Ammon's horn (tissue), 1 donor: ENCODE results near the gene FHDC1.

Source experiments
- DNase-seq: peaks from one replicate; pipeline ENCODE4 v3.0.0-alpha.2; 2016; ENCODE audit warnings: low spot score

The FHDC1 gene

DNA sequence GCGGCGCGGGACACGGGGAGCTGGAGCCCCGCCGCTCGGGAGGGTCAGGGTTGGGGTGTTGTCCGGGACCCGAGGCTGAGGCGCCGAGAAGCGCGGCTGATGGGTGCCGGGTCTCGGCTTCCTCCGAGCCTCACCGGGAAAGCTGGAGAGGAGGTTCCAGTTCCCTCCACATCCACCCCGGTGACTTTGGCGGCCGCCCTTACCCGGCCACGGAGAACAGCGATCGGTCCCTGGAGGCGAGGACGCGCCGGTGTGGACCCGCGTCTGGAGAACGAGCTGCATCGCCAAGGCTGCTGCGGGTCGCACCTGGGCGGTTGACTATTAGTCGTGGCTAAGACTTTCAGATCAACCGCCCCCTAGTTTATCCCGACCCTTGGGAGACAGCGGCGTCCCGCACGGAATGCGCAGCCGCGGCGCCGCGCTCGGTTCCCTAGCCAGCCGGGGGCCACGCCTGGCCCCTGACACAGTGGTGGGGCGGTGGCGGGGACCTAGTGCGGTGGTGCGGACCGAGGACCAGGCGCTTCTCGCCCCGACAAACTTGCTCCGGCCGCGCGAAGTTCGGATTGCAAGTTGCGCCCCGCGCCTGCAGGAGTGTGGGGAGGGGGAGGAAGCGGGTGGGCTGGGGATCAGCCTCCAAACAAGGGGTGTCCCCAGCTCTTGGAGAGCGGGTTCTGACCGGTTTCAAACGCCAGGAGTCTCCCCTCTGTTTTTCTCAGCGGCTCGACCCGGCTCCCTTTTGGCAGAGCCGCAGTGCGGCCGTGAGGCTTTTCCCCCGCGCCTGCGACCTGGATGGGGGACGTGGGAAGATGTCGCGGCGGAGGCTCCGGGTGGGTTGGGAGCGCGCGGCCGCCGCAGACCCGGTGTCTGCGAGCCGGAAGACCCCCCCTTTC lies 568 bp downstream of the FHDC1 start:
- DNase-seq, result no peak

DNA sequence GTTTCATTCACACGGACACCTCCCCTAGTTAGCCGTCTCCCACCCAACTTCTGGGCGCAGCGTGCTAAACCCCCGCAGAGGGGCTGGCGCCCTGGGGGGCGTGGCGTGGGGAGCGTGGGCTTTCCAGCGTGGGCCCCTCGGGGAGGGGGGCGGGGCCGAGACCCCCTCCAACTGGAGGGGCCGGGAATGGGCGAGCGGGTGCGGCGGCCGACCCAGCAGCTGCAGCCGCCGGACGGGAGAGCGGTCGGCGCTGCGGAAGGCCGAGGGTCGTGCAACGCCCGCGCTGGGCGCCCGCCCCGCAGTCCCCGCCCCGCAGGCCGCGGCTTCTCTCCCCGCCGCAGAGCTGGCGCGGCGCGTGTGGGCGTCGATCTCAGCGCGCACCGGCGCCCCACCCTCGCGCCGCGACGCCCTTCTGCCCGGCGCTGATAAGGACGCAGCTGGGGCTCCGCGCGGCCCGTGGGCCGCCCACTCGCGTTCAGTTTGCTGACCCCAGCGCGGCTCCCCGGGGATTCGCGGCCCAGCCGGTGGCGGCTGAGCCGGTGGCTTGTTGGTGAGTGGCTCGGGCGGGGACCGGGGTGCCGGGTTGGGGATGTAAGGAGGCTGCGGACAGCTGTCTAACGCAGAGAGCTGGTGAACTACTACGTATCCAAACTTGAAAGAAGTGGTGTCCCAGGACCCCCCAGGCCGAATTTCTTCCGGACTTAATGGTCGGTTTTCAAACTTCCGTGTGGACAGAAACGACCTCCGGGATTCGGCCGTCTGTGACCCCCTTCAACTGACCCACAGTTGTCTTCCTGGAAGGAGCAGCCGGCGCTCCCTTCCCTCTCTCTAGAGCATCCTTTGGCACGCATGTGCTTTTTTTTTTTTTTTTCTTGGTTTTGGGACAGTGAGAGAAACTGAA lies 1.5 kb downstream of the FHDC1 start:
- peak; percentile 11 for DNase-seq

DNA sequence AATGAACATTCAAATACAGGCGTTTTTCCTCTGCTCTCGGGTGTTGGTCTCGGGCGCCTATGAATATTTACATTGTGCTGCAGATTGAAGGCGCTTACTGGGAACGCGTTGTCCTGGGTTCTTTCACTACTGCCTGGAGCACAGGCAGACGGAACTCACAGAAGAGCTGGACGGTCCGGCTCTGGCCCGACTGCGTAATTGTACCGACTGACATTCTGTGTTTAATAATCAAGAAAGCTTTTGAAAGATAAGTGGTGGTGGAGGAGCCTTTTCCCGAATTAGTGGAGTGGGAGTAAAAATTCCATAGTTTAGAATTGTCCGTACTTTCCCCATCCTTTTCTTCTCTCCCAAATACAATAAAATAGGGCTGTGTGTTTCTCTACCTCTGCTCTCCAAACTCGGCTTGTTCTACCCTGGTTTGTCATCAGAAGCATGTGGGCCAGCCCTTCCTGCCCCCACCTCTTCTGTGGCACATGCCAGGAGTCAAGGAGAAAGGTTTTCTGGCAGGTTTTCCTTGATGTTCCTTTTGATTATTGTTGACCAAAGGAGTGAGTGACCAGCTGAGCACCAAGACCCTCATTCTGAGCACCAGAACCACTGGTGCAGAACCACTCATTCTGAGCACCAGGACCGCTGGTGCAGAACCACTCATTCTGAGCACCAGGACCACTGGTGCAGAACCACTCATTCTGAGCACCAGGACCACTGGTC lies 2.3 kb downstream of the FHDC1 start:
- no peak for DNase-seq

DNA sequence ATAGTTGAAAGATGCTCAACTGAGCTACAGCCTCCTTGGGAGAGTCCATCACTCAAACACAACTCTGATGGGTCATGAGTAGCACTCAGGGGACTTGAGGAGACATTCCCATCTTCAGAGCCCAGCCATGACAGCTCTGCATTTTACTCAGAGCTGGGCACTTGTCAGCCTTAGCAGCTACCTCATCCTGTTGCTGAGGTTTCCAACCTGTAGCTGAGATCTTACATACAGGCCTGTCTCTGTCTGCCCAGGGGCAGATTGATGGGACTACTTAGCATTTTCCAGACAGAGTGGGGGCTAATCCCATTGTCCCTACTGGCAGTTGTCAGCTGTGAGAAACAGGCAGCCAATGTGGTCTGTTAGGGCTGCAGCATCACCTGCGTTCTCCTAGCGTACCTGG lies 3.5 kb downstream of the FHDC1 start:
- no peak for DNase-seq

DNA sequence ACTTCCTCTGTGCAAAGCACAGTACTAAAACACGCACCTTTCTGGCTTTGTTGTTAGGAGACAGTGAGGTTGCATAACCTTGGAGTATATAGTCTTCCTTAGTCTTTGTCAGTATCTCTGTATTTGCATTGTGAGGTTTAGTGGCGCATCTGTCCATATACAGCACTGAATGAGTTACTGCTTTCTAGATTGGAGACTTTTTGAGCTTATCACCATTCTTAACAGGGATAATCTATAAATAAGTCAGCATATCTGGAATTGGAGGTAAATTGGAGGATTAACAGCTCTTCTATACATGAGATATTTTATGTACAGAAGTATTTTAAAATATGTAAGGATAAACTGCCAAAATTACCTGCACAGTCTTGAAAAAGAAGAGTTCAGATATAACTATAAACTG lies 4.3 kb downstream of the FHDC1 start:
- DNase-seq, result no peak

DNA sequence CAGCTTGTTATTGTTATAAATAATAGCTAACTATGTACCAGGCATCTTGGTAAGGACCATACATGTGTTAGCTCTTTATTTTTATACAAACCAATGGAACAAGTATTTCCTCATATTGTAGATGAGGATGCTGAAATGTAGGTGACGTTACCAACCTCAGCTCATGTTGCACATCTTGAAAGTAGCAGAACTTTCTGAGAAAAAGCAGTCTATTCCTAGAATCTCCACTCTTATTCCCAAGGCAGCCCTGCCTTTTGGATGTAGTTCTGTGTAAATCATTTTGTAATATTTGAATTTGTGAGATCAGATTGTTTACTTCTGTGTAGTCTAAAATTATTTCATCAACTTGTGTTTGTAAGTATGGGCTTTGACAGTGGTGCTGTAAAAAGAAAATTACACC lies 5.3 kb downstream of the FHDC1 start:
- DNase-seq, result no peak

DNA sequence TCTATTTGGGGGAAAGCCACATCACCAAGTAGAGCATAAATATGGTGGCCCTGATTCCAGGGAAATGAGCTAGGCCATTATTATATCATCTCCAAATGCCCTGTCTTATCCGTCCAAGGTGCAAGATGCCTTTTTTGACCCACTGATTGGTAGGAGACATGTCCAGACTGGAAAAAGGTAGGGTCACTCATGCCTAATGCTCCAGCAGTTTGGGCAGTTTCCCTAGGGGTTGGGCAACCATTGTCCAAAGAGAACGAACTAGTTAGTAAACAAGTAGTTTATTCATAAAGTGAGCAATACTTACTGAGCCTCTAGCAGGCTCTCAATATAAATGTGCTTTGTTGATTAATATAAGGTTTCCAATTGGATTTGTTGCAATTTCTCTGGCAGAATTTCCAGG lies 6.2 kb downstream of the FHDC1 start:
- no peak for DNase-seq

DNA sequence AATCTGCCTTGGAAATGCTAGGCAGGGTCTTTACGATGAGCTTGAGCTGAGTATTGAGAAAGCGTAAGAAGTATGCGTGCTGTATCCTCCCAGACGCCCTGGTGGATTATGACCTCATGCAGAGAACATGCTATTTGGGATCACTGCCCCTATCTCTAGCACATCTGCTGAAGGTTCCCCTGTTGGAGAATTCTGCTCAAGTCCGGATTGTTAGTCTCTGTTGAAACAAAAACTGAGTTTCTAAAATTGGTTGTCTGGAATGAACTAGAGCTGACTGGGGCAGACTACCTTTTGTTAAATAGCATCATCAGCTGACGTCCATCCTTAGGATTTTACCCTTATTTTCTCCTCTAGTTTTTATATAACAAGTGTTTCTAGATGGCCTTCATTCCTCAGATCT lies 7.5 kb downstream of the FHDC1 start:
- DNase-seq, result no peak

DNA sequence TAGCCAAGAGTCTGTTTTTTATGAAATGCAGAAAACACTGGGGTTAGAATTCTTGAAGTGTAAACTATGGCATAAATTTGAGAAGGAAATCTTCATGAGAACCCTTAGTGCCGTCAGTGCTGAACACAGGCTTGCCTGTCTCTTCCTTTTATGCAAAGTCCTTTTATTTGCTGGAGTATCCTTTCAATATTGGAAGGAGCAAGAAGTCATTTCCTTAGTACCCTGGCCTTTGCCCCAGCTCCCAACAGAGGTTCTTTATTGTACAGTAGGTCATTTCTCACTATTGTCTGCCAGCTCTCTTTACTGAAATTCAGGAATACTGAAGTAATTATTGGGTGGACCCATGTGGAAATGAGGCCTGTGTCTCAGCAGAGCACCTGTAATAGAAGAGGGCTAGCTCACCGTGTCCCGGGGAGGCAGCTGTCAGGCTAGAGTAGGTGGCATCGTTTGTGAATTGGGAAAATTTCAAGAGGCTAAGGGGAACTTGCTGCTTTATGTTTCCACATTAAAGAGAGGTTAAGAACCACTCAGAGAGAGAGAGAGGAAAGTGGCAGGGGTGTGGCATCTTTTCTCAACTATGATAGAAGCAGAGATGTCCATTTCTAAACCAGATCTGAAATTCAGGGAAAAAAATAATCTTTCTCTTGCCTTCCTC lies 8.7 kb downstream of the FHDC1 start:
- DNase-seq, result no peak

DNA sequence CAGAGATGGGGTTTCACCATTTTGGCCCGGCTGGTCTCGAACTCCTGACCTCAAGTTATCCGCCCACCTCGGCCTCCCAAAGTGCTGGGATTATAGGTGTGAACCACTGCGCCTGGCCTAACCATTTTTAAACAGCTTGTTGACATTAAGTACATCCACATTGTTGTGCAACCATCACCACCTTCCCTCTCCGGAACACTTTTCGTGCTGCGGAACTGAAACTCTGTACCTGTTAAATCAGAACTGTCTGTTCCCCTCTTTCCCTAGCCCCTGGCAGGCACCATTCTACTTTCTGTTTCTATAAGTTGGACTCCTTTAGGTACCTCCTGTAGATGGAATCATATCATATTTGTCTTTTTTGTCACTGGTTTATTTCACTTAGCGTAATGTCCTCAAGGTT lies 9.5 kb downstream of the FHDC1 start:
- no peak for DNase-seq

DNA sequence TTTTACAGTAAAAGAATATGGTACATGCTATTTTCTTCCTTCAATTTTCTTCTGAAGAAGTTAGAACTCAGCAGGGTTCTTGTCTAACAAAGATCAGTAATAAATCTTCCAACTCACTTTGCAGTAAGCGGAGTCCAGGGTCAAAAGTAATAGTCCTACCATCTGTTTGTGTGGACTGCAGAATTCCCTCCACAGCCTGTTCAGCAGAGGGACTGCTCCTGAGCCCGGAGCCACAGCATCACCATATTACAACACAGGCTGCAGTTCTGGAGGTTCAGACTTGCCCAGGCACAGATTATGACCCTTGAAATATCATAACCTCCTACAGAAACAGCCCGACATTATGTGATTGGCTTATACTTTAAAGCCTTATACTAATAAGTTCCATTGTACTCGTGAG lies 10.3 kb downstream of the FHDC1 start:
- DNase-seq, result no peak

DNA sequence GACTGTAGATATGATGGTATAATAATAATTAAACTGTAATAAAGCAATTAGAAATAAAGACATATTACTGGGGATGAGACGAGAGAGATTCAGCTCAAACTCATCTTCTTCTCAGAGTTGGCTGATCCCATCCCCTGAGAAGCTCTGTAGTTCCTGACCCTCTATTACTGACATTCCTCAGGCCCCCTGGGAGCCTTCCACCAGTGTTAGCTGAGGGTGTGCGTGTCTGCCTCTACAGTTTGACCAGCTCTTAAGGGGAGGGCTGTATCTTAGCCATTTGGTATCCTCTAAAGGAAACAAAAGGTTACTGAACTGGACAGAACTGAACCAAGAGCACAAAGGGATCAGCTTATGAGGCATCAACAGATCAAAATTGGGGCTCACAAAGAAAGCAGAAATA lies 11.2 kb downstream of the FHDC1 start:
- no peak for DNase-seq

DNA sequence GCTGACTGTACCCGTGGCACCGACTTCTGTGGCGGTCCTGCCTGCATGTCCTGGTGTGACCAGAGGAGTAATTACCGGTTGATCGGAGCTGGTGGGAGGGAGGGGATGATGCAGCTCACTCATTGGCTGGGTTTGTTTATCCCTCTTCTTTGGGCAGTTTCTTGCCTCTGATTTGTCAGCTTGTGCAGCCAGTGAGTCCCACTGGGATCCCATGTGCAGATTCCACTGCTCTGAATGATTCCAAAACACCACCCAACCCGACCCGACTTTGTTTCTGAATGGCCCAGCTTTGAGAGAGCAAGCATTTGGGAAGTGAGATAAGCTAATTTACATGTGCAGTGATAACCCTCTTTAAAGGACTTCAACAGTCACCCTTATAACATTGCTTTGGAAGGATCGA lies 13.8 kb downstream of the FHDC1 start:
- no peak for DNase-seq

DNA sequence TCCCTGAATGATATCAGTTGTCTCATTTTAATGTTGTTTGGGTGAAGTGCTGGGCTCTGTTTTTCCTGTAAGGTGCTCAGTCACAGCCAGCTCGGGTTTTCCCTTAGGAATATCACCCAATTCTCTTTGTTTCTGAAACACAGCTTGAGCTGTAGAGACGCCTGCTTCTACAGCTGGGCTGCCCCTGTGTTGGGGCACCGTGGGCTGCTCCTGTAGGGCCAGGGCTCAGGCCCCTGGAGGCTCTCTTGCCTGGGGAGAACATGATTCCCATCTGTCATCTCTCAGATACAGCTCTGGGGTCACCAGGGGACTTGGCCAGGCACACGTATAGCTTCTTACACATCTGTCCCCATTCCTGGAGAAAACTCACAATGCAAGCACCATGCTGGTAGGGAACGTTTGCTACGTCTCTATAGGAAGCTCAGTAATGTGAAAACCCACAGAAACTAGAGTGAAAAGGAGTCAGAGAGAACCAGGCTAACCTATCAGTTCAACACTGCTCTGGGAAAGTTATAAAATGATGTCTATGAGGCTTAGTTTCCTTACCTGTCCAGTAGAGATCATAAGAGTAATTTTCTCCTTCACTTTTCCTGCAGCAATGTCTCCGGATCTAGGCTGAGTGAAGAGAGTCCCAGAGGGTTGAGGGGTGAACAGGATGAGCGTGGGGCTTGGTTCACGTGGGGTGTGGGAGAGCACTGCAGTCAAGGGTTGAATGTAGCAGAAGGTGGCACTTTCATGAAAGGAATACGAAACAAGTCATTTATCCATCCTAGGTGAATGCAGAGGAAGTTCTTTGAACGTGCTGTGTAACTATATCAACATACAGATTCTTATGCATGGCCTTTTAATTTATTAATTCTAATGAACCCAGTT lies 14.5 kb downstream of the FHDC1 start:
- DNase-seq, result no peak

DNA sequence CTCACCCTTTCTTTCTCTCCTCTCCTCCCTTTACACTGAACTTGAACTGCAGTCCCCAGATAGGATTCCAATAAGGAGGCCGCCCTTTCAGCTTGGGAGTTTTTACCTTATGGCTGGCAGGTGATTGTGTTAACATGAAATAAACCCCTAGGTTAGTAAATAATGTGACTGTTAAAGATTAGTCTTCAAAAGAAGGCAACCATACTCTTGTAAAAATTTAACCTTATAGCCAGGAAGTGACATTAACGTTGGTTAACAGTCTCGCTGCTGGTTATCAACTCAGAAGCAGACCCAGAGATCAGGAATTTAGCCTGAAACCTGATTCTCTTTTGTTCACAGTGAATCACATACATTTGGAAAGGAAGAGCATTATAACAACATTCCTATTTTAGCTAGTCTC lies 15.2 kb downstream of the FHDC1 start:
- DNase-seq, result no peak

DNA sequence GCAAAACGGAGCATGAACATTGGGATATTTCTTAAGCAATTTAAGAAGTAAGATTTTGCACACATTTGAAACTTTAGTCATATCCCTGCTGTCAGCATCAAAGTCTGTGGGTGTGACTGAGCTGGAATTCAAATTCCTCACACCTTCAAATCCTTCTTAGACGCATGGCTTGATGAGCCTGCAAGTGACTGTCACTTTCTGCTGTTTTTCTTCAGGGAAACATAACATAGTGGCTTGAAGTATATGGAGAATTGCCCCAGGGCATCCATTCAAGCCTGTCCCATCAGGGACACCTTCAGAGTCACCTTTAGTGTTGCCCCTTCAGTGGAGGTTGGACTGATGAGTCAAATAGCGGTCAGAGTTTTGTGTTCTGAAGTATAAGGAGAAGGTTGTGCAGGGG lies 17.4 kb downstream of the FHDC1 start:
- no peak for DNase-seq

DNA sequence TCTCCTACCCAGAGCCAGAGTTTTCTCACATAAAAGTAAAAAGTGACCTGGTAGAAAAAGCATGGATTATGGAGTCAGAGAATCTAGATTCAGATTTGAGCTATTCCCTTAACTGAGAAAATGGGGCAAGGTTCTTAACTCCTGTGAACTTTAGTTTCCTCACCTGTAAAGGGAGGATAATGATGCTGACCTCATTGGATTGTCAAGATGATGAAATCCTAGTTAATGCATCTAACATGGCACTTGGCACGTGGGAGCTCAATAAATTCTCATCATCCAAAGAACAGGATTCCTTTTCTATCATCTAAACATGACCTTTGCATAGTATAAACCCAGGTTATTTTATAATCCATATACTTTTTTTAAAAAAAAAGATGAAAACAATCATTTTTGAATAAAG lies 18.6 kb downstream of the FHDC1 start:
- no peak for DNase-seq

DNA sequence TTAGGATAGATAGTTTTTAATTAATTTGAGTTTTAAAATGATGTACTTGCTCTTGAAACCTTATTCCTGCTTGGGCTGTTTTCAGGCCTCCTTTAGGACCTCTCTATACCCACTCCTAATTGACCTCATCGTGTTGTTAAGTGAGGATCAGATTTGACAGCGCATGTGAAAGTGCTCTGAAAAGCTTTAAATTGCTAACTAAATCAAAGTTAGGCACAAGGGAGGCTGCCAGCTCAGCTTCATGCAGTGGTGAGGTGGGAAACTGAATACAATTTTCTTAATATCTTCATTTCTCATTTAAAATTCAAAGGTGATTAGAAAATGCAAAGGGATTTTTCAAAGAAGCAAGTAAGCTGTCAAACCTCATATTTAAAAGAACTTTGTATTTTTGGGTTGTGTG lies 20.0 kb downstream of the FHDC1 start:
- no peak for DNase-seq

DNA sequence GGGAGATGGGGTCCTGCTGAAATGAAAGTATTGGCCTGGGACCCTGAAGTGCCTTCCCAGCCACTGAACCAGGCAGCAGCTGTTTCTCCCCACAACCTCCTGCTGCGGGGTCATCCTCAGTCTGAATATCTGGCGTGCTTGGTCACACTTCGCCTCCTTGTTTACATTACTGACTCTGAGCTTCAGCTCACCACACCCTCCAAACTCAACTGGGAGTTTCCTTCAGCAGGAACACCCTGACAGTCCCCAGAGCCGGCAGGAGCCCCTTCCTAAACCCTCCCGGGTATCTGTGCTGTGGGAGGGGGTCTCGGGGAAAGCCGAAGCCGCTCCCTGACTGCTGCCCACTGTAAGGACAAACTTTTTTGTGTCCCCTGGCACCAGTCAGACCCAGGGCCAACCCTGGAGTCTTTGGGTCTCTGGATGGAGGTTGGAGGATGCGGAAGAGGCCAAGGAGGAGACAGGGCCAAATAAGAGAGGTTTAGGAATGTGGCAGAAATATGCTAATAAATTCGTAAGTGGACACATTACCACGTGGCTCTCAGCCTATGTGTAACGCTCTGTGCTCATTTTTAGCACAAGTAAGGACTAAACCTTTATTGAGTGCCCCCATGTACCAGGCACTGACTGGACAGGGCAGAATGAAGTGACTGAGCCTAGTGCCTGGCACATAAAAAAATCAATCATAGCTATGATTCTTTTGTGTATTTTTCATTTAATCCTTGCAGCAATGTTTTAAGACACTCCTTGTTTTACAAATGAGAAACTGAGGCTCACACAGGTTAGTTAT lies 20.7 kb downstream of the FHDC1 start:
- DNase-seq, result no peak
